HL-60 (cell line): Measurements from ENCODE around the gene PMEPA1.

Experiments
- DNase-seq, 2 experiments: peaks; one replicate each; pipeline ENCODE4 v3.0.0-alpha.2; 2010 to 2020; ENCODE audit warnings: low read depth in 1 of 2, low spot score in 1 of 2
- H3K27ac ChIP-seq: fragments of 250-450 bp; sonication (Bioruptor Pico); replicated peaks from 2 replicates; pipeline ENCODE4 v1.5.1; 2020; ENCODE audit warnings: mild to moderate bottlenecking, moderate library complexity
- H3K27me3 ChIP-seq: fragments of 250-450 bp; sonication (Bioruptor Pico); 2 replicates; pipeline ENCODE4 v1.5.1; 2021; ENCODE audit warnings: mild to moderate bottlenecking, moderate library complexity; ENCODE audit not compliant: insufficient read depth, poor library complexity, severe bottlenecking
- H3K4me3 ChIP-seq: replicated peaks from 2 replicates; pipeline ENCODE4 v1.5.1; 2011; ENCODE audit warnings: mild to moderate bottlenecking, control low read depth, low read length; ENCODE audit not compliant: insufficient read depth
- CTCF ChIP-seq: IDR thresholded peaks from one replicate; pipeline ENCODE4 v1.5.1; 2011; ENCODE audit warnings: low read length, control low read depth, inconsistent platforms; ENCODE audit not compliant: insufficient read depth
- GABPA ChIP-seq: IDR thresholded peaks from 2 replicates; pipeline ENCODE4 v1.6.1; 2012; ENCODE audit warnings: low read depth
- POLR2AphosphoS5 ChIP-seq: IDR thresholded peaks from 2 replicates; pipeline ENCODE4 v1.6.1; 2012; ENCODE audit warnings: low read depth
- SPI1 ChIP-seq: IDR thresholded peaks from 2 replicates; pipeline ENCODE4 v1.6.1; 2012; ENCODE audit warnings: low read depth, mild to moderate bottlenecking, borderline replicate concordance
- TF ChIP-seq, protein P1 (sequence below): IDR thresholded peaks from 2 replicates; pipeline ENCODE4 v1.6.1; 2012; ENCODE audit warnings: low read depth; ENCODE audit not compliant: insufficient replicate concordance

Gene PMEPA1

DNA sequence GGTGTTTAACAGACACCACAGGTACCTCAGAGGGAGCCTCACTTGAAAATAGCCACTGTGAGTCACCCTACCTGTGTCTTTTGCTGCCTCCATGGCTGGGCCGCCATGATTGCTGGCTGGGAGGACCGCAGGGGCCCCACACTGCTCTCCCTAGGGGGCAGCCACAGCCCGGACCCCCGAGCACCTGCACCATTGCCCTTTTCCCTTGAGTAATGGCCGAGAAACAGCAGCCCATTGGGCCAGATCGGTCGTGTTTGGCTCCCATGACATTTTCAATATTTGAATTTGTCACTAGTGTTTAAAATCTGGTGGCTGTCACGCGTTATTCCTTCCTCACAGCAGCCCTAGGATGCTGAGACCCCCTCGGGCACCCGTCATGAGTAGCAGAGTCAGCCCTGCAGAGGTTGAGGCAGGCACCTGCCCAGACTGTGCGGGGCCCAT, 96.3 kb downstream of the PMEPA1 start:
- H3K27me3 ChIP-seq, result no peaks in the 10 kb centered on the region
- H3K27ac ChIP-seq, result no peak overlapping the region
- H3K4me3 ChIP-seq, result no peak overlapping the region
- TF ChIP-seq POLR2AphosphoS5, result no peak
- TF ChIP-seq, protein P1, sequence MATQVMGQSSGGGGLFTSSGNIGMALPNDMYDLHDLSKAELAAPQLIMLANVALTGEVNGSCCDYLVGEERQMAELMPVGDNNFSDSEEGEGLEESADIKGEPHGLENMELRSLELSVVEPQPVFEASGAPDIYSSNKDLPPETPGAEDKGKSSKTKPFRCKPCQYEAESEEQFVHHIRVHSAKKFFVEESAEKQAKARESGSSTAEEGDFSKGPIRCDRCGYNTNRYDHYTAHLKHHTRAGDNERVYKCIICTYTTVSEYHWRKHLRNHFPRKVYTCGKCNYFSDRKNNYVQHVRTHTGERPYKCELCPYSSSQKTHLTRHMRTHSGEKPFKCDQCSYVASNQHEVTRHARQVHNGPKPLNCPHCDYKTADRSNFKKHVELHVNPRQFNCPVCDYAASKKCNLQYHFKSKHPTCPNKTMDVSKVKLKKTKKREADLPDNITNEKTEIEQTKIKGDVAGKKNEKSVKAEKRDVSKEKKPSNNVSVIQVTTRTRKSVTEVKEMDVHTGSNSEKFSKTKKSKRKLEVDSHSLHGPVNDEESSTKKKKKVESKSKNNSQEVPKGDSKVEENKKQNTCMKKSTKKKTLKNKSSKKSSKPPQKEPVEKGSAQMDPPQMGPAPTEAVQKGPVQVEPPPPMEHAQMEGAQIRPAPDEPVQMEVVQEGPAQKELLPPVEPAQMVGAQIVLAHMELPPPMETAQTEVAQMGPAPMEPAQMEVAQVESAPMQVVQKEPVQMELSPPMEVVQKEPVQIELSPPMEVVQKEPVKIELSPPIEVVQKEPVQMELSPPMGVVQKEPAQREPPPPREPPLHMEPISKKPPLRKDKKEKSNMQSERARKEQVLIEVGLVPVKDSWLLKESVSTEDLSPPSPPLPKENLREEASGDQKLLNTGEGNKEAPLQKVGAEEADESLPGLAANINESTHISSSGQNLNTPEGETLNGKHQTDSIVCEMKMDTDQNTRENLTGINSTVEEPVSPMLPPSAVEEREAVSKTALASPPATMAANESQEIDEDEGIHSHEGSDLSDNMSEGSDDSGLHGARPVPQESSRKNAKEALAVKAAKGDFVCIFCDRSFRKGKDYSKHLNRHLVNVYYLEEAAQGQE, result no peak
- TF ChIP-seq GABPA, result no peak
- TF ChIP-seq SPI1, result no peak
- DNase-seq, result no peak

- Histone ChIP-seq H3K4me3 (no peak overlapping the region), H3K27ac (no peak overlapping the region), H3K27me3 (no peaks in the 10 kb centered on the region)
- no peak for DNase-seq
- TF ChIP-seq SPI1 (no peak), CTCF (no peak), POLR2AphosphoS5 (no peak), GABPA (no peak)
- TF ChIP-seq, protein P1, result no peak
Observed at GRCh38 chr20:57612916-57613315, 96.9 kb downstream of the PMEPA1 start.

DNA sequence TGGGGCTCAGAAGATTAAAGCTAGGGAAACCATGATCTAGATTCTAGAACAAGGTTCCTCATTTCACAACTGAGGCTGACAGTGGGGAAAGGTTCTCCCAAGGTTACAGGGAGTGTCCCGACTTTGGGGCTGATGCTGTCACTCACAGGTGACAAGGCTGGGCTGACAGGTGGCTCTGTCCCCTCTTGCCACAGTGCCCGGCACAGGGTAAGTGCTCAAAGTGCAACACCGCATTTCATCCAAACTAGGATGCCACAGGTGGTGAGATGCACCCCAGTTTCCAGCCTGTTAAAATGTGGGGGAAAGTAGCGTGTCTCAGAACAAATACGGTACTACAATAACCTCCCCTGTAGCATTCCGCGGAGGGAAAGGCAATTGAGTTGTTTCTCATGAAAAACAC, 97.4 kb downstream of the PMEPA1 start:
- TF ChIP-seq SPI1 (no peak), CTCF (no peak), POLR2AphosphoS5 (no peak), GABPA (no peak)
- TF ChIP-seq, protein P1, result no peak
- Histone ChIP-seq H3K27ac (no peak overlapping the region), H3K4me3 (no peak overlapping the region), H3K27me3 (no peaks in the 10 kb centered on the region)
- no peak for DNase-seq
